CD4-positive, alpha-beta T cell treated with Interleukin-15 for 4 hours (primary cell): ENCODE measurements around the gene SLC2A14.
"Not testable (repeated sequence)": the region's sequence is repeated elsewhere in the genome, so short reads cannot be mapped to it uniquely, and the experiment has no call there.

Experiments
- DNase-seq: peaks from one replicate; pipeline ENCODE4 v3.0.0-alpha.2; 2020; ENCODE audit warnings: low spot score

Gene SLC2A14

DNA sequence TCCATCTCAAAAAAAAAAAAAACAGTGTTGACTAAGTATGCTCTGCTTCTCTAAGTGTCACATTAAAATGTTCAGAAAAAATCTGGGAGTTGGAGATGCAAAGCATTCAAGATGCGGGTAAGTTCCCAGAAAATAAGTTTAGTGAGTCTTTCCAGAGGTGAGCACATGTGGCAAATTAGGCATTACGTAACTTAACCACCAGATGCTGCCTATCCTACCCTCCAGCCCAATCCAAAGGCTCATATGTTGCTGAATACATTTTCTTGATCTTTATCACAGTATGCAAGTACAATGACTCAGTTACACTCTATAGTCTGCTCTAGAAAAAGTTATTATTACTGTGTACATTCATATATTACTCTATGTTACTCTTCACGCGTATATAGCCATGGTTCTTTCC, 3.6 kb downstream of the SLC2A14 start:
- no peak for DNase-seq

DNA sequence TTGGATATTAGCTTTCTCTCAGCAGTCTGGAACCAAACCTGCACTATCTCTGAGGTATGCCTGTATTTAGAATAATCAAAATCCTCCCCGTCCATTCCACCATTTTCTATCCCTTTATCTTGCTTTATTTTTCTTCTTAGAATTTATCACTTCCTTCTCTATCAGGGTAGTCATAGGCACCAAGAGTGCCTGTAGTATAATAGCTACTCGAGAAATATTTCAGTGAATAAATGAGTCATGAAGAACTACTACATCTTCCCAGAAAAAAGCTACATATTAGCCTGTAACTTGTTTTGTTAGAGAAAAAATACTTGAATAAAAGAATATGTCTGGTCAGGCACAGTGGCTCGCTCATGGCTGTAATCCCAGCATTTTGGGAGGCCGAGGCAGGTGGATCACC, 4.3 kb downstream of the SLC2A14 start:
- DNase-seq: no peak

DNA sequence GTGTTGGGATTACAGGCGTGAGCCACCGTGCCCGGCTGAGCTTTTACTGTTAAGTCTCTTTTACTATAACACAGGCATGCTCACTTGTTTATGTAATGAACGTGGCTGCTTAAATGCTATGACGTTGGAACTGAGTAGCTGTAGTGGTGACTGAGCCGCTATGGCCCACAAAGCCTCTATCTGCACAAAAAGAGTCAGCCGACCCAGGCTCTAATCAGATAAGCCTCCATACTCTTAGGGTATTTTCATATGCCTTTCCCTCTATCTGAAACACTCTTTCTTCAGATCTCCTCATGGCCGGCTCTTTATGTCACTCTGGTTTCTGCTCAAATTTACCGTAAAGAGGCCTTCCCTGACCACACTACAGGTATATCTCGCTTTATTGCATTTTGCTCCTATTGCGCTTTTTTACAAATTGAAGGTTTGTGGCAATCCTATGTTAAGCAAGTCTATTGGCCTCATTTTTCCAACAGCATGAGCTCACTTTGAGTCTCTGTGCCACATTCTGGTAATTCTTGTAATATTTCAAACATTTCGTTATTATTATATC, 8.0 kb downstream of the SLC2A14 start:
- DNase-seq: no peak

DNA sequence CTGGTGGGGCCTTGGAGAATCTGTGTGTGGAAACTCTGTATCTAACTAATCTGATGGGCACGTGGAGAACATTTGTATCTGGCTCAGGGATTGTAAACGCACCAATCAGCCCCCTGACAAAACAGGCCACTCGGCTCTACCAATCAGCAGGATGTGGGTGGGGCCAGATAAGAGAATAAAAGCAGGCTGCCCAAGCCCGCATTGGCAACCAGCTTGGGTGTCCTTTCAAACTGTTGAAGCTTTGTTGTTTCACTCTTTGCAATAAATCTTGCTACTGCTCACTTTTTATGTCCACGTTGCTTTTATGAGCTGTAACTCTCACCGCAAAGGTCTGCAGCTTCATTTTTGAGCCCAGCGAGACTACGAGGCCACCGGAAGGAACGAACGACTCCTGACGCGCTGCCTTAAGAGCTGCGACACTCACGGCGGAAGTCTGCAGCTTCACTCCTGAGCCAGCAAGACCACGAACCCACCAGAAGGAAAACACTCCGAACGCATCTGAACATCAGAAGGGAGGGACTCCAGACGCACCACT, 9.8 kb downstream of the SLC2A14 start:
- DNase-seq: peak; percentile 21

DNA sequence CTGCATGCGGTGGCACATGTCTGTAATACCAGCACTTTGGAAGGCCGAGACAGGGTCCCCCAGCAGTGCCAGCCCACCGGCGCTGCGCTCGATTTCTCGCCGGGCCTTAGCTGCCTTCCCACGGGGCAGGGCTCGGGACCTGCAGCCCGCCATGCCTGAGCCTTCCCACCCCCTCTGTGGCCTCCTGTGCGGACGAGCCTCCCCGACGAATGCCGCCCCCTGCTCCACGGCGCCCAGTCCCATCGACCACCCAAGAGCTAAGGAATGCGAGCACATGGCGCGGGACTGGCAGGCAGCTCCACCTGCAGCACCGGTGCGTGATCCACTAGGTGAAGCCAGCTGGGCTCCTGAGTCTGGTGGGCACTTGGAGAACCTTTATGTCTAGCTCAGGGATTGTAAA, 10.4 kb downstream of the SLC2A14 start:
- DNase-seq: not testable (repeated sequence)

DNA sequence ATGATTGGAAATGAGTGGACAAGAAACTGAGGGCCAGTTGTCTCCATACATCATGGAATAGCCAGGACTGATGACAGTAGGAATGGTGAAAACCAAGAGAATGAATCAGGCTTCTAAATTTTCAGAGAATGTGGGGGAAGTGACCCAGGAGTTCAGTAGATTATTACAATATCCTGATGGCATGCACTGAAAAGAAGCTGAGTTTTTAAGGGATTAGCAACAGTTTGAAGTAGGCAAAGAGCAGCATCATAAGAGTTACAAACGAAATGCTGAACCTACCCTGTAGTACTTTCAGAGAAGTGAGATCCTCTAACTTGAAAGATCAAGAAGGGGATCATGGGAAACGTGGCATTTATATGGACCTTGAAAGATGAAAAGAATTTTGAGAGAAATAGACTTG, 13.2 kb downstream of the SLC2A14 start:
- DNase-seq: no peak

DNA sequence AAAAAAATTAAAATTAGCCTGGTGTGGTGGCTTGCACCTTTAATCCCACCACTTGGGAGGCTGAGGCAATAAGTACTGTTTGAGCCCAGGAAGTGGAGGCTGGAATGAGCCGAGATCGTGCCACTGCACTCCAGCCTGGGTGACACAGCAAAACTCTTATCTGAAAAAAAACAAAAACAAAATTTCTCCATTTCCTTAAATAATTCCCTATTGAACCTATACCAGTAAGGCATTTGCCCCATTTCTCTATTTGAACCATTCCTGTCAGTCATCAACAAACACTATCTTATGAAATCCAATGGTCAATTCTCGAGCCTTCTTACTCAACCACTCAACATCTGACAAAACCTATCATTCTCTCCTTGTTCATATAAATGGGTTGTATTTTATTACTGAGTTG, 14.7 kb downstream of the SLC2A14 start:
- no peak for DNase-seq

DNA sequence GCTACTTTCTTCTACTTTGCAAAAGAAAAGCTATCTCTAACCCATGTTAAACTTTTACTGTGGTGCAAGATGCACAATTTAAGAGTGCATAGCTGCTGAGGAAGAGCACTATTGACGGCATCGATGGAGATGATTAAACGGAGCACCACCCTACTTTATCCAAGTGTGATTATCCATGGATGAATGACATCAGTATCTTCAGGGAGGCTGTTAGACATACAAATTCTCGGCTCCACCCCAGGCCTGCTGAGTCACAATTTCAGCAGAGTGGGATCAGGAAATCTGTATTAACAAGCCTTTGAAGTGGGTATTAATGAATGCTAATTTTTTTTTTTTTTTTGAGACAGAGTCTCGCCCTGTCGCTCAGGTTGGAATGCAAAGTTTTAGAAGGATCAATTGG, 16.2 kb downstream of the SLC2A14 start:
- no peak for DNase-seq

DNA sequence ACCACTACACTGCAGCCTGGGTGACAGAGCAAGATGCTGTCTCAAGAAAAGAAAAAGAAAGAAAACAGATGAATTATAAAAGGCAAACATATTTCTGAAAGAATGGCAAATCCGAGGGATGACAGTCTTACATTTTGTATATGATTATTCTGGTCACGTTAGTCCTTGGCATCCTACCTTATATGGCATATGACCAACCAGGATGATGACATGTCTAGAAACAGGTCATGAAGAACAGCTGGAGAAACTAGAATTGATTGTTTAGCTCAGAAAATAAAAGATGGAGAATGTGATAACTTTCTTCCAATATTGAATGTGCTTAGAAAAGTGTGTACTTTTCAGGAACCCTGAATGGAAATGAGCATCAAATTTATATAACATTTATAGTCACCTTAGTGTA, 19.2 kb downstream of the SLC2A14 start:
- no peak for DNase-seq

DNA sequence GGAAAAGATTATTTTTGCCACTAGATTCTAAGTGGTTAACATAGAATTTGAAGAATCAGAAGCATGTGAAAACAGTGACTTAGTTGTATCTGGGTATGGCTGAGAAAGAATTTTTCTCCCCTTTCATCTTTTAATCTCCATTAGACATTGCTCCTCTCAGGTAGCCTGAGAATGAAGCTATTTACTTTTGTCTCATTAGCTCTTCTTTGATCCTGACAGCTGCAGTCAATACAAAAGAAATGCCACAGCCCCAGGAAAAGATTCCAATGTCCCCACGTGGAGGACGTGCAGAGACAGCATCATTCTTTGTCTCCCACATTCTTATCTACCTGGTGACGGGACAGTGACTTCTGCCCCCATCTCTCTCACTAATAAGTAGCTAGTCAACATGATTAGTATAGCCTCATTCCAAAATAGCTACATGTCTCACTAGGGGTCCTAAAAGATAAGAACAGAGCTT, 21.1 kb downstream of the SLC2A14 start:
- DNase-seq: not testable (repeated sequence)

DNA sequence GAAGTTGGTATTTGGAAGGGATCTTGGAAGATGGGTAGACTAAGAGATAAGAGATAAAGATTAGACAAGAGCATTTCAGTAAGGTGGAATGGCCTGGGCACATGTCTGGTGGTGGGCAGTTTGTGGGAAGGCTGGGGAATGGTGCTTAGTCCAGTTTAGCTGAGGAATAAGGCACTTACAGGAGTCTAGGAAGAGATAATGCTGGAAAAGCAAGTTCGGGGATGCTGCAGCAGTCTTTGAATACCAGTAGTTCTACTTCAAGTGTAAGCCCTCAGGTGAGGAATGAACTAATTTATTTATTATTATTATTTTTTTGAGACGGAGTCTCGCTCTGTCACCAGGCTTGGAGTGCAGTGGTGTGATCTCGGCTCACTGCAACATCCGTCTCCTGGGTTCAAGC, 22.6 kb downstream of the SLC2A14 start:
- DNase-seq: not testable (repeated sequence)

DNA sequence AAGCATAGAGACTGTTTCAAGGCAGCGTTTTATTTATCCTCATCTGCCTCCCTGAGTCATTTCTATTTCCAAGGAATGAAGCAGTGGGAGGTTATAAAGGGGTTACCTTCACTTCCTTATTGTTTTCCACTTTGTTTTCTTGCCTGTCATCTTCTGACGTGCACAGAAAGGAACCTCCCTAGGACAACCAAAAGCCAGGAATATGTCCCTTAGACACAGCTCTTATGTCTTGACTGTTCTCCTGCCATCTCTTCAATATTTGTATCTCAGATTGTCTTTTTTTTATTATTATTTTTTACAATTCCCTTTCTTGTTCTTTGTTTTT, 24.7 kb downstream of the SLC2A14 start:
- DNase-seq: not testable (repeated sequence)

DNA sequence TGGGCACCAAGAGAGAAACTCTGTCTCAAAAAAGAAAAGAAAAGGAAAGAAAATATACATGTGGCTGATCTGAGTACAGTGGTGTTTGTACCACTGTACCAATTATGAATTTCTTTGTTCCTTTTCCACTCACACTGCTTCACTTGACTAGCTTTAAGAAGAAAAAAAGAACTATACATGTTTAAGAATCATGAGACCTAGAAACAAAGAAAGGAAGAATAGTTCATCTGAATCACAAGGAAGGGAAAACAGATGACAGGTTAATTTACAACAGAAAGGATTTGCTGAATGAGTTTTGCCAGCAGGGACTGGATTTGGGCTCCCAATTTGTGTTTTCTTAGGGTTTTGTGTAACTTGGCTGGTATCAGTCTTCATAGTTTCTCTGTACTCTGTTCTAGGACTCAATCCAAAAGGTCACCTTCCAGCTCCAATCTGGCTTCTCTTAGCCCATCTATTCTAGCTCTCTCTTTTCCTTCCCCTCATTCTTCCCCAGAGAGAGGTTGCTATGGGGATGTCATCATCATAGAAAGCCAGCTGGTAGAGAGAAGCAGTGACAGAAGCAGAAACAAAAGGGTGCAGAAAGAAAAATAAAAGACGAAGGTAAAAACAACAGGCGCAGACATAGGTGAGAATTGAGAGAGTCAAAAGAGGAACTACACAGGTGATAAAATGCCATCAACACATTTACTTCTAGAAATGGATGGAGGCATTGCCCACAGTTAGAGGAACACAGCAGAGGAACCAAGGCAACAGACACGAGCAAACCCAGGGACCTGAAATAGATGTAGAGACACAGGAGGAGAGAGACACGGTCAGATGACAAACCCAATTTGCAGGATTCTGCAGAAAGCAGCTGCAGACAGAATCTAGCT, 25.3 kb downstream of the SLC2A14 start:
- not testable (repeated sequence) for DNase-seq

DNA sequence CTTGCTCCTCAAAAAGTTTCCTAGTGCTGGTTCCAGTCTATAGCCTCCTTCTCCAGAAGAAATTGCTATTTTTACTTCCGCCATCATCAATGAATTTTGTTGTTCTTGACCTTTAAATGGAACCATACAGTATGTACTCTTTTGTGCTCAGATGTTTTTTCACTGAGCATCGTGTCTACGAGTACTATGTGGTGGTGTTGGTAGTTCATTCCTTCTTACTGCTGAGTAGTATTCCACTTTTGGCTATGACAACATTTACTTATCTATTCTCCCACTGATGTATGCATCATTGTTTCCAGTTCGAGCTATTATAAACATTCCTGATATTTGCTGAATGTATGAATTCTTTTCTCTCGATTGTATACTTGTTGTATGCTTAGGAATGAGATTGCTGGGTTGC, 28.6 kb downstream of the SLC2A14 start:
- DNase-seq: no peak

DNA sequence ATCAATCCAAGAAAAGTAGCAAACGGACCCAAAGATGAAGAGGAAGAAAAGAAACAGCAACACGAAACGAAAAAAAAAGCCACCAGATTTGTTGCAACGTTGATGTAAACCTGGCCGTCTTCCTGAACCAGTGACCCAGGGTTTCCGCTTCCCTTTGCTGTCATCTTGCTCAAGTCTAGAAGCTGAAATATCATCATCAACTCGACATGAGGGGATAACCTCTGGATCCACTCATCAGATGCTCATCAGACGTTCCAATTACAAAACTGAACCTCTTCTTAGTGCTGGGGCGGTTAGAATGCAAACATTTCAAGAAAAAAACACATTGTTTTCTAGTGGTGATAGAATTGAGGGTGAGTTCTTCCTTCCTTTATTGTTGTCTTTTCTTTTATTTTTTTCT, 29.1 kb downstream of the SLC2A14 start:
- DNase-seq: peak; percentile 15

DNA sequence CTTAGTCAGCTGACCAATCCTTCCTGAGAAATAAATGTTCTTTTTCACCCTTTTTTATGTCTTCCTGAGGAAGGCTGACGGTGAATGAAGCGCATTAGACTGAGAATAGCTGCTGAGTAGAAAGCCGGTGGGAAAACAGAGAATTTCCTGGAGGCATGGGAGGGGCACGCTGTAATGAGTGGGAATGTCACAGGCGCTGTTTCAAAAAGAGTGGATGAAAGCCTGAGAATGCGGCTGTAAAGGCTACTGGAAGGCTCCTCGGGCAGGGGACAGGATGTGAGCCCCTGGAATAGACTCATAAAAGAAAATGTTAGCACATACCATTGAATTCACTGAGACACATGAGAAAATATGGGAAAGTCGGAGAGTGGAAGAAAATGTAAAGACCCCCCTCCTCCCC, 29.6 kb downstream of the SLC2A14 start:
- DNase-seq: not testable (repeated sequence)

DNA sequence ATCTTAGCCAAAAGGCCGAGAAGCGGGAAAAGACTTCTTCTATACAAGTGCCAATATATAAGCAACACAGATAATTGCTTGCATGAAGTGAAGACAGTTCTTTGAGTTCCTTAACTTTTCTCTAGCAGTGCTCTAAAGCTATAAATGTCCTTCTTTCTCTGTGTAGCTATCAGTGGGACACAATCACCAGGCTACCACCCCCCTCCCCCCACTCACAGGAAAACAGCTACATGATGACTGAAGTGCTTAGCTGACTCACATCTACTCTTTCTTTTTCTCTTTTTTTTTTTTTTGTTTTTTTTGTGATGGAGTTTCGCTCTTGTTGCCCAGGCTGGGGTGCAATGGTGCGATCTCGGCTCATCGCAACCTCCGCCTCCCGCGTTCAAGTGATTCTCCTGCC, 30.3 kb downstream of the SLC2A14 start:
- not testable (repeated sequence) for DNase-seq

DNA sequence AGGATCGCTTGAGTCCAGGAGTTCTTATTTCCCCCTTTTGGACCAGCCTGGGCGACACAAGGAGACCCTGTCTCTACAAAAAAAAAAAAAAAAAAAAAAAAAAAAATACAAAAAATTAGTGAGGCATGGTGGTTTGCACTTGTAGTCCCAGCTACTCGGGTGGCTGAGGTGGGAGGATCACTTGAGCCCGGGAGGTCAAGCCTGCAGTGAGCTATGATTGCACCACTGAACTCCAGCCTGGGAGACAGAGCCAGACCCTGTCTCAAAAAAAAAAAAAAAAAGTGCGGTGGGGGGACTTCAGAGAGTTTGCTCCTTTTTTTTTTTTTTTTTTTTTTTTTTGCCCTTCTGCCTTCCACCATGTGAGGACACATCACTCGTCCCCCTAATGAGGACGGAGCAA, 32.9 kb downstream of the SLC2A14 start:
- not testable (repeated sequence) for DNase-seq

DNA sequence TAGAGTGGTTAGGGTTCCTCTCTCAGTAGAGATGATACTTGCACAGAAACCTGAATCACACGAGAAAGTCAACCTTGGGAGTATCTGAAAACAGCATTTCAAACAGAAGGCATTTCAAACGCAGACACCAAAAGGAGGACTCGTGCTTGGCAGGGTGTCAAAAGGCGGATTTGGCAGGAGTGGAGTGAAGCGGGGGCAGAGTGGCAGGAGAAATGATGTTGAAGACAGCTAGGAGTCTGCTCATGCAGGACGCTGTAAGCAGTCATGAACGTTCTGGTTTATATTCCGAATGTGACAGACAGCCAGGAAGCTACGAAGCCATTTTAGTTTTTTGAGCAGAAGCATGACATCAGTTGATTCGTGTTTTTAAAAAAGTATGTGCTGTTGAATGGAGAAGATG, 33.5 kb downstream of the SLC2A14 start:
- DNase-seq: not testable (repeated sequence)

DNA sequence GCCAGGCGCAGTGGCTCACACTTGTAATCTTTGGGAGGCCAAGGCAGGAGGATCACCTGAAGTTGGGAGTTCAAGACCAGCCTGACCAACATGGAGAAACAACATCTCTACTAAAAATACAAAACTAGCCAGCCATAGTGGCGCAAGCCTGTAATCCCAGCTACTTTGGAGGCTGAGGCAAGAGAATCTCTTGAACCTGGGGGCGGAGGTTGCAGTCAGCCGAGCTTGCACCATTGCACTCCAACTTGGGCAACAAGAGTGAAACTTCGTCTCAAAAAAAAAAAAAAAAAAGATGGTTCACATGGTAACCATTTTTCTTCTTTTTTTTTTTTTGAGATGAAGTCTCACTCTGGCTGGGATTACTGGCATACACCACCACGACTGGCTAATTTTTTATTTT, 35.3 kb downstream of the SLC2A14 start:
- DNase-seq: no peak

DNA sequence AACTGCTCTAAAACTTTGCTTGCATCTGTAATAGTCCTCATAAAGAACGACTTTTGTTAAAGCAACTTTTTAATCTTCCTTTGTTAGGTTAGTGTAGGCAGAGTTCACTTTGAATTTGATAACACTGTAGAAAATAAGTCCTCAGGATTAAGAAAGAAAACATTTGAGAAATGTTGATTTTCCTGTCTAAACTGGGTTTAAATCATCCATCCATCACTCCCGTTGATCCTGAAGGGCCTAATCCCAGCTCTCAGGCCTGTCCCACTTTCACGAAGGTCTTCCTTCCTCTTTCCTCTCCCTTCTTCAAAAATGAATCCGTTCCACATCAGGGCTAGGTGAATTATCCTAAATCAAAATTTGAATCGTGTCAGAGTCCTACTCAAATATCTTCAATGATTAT, 36.9 kb downstream of the SLC2A14 start:
- DNase-seq: no peak

DNA sequence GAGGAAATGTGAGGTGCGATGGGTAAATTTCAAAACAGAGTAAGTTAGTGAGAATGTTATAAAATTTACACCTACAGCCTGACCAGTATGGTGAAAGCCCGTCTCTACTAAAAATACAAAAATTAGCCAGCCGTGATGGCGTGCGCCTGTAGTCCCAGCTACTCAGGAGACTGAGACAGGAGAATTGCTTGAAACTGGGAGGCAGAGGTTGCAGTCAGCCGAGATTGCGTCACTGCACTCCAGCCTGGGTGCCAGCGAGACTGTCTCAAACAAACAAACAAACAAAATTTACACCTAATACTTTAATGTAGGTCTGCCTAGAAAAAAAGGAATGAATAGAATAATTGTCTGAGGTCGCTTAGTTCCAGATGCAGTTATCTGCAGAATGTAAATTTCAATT, 37.6 kb downstream of the SLC2A14 start:
- DNase-seq: no peak

DNA sequence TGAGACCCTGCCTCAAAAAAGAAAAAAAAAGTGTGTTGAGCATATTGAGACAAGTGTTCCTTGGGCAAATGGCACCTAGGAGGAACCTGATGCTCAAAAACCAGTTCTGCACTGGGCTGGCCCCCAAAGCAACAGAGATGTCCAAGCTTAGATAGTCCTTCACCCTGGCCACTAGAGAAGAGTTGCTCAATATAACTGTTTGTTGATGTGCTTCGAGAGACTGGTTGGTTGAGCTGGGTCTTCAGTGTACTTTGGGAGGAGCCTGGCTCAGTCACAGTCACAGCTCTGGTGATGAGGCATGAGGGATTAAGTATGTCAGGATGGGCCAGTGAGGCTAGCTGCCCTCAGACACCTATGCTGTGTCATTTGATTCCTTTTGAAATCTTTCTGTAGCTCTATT, 38.0 kb downstream of the SLC2A14 start:
- DNase-seq: no peak

DNA sequence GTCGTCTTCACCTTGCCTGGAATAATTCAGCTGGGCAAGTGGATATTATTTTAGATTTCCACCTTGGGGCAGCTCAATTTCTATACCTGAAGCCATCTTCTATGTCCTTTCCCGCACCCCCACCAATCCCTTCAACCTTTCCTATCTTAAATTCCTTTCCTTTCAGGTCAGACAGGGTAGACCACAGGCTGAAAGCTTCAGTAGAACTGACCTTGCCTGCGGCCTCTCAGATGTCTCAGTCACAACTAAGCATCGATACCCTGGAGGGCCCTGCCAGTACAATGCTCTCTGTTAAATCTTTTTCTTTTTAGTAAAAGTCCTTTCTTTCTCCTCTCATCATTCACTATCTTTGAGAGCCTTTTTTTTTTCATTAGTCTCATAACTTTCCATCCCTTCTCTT, 38.9 kb downstream of the SLC2A14 start:
- DNase-seq: no peak
